Upper lobe of right lung (tissue), 1 donor: ENCODE measurements around the gene SLX1A. TPM values are rescaled to one million over a fixed set of nuclear protein-coding genes. Genes with fewer than 3 reads are reported as not detected.
"Not testable (repeated sequence)": the region's sequence is repeated elsewhere in the genome, so short reads cannot be mapped to it uniquely, and the experiment has no call there.

ENCODE experiments used
- ATAC-seq: fragments of 200-7000 bp; cut with Tn5 transposase; one replicate; pipeline ENCODE4 v1.9.1; 2020; ENCODE audit warnings: mild to moderate bottlenecking, moderate library complexity
- DNase-seq: peaks from one replicate; pipeline ENCODE4 v3.0.0-alpha.2; 2020
- H3K27ac ChIP-seq: fragments of 200-600 bp; one replicate; pipeline ENCODE4 v1.8.0; 2022
- H3K27me3 ChIP-seq: fragments of 200-600 bp; one replicate; pipeline ENCODE4 v1.8.0; 2022; ENCODE audit warnings: mild to moderate bottlenecking
- H3K36me3 ChIP-seq: fragments of 200-600 bp; one replicate; pipeline ENCODE4 v1.8.0; 2022
- H3K4me1 ChIP-seq: fragments of 200-600 bp; one replicate; pipeline ENCODE4 v1.8.0; 2022
- H3K4me3 ChIP-seq: fragments of 200-600 bp; one replicate; pipeline ENCODE4 v1.8.0; 2022; ENCODE audit warnings: mild to moderate bottlenecking
- H3K9me3 ChIP-seq: fragments of 200-600 bp; one replicate; pipeline ENCODE4 v1.8.0; 2022
- CTCF ChIP-seq: fragments of 200-600 bp; IDR thresholded peaks from one replicate; pipeline ENCODE4 v1.8.0; 2022; ENCODE audit warnings: antibody characterized with exemption
- intact Hi-C: fragments of 100-400 bp; cut with DNase I; formaldehyde crosslinking; loops from one replicate; pipeline ENCODE4 v1.11.0; 2022
- long read RNA-seq: library from polyadenylated mRNA; unstranded; transcript quantifications from one replicate; pipeline ENCODE4 v2.0.0, GENCODE V29; 2021
- total RNA-seq: library from RNA; stranded (reverse); fragmentation: NEBNext Ultra II Directional; extraction: Animal tissue kit (Norgen Biotek cat#: 25700); gene quantifications from one replicate; pipeline ENCODE4 v1.2.1, GENCODE V29; 2021
- donor health status: DM: no; HTN: yes; CAD: no; lungs with severe emphysema.

The SLX1A gene
- total RNA-seq = 49.4 TPM
- long read RNA-seq, transcript SLX1A-201 (6 exons, 1,091 nt) = major isoform, 18 of 30 reads
- long read RNA-seq, transcript SLX1A-206 (5 exons, 1,558 nt) = minor isoform, 8 of 30 reads
- long read RNA-seq, partial matches to known transcripts = 4 of 30 reads
- long read RNA-seq, other reads (novel, unspliced or antisense) = 0 of 30 reads

DNA sequence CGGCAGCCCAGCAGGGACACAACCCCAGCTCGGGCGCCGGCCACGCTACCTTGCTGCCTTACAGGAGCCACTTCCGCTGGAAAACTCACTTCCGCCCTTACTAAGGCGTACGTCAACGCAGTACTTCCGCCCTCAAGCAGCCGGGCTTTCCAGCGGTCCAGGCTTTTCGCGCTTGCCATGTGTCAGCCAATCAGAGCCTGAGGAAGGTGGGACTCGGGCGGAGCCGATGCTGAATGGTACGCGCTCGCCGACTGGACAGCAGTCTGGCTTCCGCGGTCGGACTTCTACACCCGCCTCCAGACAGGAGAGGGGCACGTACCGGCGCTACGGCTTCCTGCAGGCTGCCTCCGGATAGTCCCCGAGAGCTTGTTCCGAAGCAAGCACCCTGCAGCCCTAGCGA is at the start of gene SLX1A, which contains the start of gene BOLA2B:
SLX1A (plus strand) TSS at position 261 of the 400 bp plus-strand sequence. CDS start 210 bp downstream, outside the sequence.
BOLA2B (minus strand) TSS at position 52 of the 400 bp plus-strand sequence. CDS start 71 bp downstream, outside the sequence.
- H3K27ac ChIP-seq, H3K36me3 ChIP-seq, H3K27me3 ChIP-seq, intact Hi-C loops, H3K4me1 ChIP-seq, H3K9me3 ChIP-seq, DNase-seq: not testable (repeated sequence)
- ATAC-seq = peak; percentile 95
- peak within 1 kb of the TSS; percentile 50 for H3K4me3 ChIP-seq

DNA sequence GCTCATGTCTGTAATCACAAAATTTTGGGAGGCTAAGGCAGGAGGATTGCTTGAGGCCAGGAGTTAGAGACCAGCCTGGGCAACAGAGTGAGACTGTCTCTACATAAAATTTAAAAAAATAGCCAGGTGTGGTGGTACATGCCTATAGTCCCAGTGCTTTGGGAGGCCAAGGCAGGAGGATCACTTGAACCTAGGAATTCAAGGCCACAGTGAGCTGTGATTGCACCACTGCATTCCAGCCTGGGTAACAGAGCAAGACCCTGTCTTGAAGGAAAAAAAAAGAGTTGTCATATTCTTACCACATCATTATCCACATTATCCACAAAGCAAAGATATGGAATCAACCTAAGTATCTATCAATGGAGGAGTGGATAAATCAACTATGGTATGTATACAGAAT is 49.7 kb upstream of the SLX1A start:
- DNase-seq (no peak), ATAC-seq (no peak)
- no peak for TF ChIP-seq CTCF
- Histone ChIP-seq H3K4me1 (no peaks in the 10 kb centered on the region), H3K9me3 (no peaks in the 10 kb centered on the region), H3K4me3 (no peak overlapping the region), H3K36me3 (no peaks in the 10 kb centered on the region), H3K27me3 (no peaks in the 10 kb centered on the region), H3K27ac (no peak overlapping the region)
- intact Hi-C loops = no loop called here

DNA sequence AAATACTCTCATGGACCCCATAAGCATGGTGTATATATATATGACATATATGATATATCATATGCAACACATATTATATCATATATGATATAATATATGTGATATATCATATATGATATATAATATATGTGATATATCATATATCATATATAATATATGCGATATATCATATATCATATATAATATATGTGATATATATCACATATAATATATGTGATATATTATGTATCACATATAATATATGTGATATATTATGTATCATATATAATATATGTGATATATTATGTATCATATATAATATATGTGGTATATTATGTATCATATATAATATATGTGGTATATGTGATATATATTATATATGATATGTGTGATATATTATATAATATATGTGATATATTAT is 48.8 kb upstream of the SLX1A start:
- TF ChIP-seq CTCF = no peak
- intact Hi-C loops = no loop called here
- H3K9me3 ChIP-seq = no peaks in the 10 kb centered on the region
- no peak overlapping the region for H3K27ac ChIP-seq
- H3K4me3 ChIP-seq = no peak overlapping the region
- no peak for ATAC-seq
- no peaks in the 10 kb centered on the region for H3K4me1 ChIP-seq
- no peaks in the 10 kb centered on the region for H3K27me3 ChIP-seq
- no peaks in the 10 kb centered on the region for H3K36me3 ChIP-seq
- no peak for DNase-seq

DNA sequence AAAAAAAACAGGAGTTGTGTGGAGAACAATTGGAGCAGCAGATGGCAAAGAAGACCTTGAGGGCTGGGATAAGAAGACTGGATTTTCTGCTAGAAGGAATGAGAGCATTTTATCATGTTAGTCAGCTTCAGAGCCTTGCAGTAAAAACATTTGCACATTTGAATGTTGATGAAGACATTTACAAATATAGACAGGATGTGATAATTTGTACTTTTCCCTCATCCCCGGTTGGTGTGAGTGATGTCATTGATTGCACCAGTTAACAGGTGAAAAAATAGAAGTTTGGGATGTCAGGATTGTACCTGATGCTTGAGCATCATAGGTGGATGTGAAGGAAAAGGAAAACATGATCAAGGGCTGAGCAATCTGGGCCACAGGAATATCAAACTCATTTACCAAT is 48.0 kb upstream of the SLX1A start:
- no peaks in the 10 kb centered on the region for H3K4me1 ChIP-seq
- no peak overlapping the region for H3K4me3 ChIP-seq
- no peaks in the 10 kb centered on the region for H3K36me3 ChIP-seq
- no peak overlapping the region for H3K27ac ChIP-seq
- DNase-seq (no peak), ATAC-seq (no peak)
- H3K9me3 ChIP-seq = no peaks in the 10 kb centered on the region
- TF ChIP-seq CTCF = no peak
- intact Hi-C loops = no loop called here
- no peaks in the 10 kb centered on the region for H3K27me3 ChIP-seq

DNA sequence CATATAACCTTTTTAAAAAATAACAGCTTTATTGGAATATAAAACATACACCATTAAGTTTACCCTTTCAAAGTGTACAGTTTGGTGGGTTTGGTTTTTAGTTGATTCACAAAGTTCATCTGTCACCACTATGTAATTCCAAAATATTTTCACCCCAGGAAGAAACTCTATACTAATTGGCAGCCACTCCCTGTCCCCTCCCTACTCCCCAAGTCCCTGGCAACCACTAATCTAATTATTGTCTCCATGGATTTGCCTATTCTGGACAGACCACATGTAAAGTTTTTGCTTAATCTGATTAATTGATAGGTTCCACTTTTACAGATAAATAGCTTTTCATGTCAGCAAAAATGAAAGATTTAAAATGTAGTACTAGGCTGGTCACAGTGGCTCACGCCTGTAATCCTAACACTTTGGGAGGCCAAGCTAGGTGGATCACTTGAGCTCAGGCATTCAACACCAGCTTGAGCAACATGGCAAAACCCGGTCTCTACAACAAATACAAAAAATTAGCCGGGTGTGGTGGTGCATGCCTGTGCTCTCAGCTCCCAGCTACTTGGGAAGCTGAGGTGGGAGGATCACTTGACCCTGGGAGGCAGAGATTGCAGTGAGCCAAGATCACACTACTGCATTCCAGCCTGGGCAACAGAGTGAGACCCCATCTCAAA is 45.7 kb upstream of the SLX1A start:
- Histone ChIP-seq H3K9me3 (no peaks in the 10 kb centered on the region), H3K4me1 (no peaks in the 10 kb centered on the region), H3K27me3 (no peaks in the 10 kb centered on the region), H3K27ac (no peak overlapping the region), H3K36me3 (no peaks in the 10 kb centered on the region), H3K4me3 (no peak overlapping the region)
- no peak for TF ChIP-seq CTCF
- DNase-seq (no peak), ATAC-seq (no peak)
- intact Hi-C loops = no loop called here

- Histone ChIP-seq H3K27ac (no peak overlapping the region), H3K9me3 (no peaks in the 10 kb centered on the region), H3K4me3 (no peak overlapping the region), H3K4me1 (no peaks in the 10 kb centered on the region), H3K36me3 (no peaks in the 10 kb centered on the region), H3K27me3 (no peaks in the 10 kb centered on the region)
- ATAC-seq (peak; percentile 67), DNase-seq (no peak)
- no peak for TF ChIP-seq CTCF
- intact Hi-C loops = no loop called here
Observed at GRCh38 chr16:30149250-30149930, 44.3 kb upstream of the SLX1A start.
